ENCODE data around the gene PTGER1.
"Not testable (repeated sequence)": the region's sequence is repeated elsewhere in the genome, so short reads cannot be mapped to it uniquely, and the experiment has no call there.

PTGER1 gene

GRCh38 chr19:14510311-14511228 is 35.4 kb upstream of the PTGER1 start:
- TF ChIP-seq, protein P1, sequence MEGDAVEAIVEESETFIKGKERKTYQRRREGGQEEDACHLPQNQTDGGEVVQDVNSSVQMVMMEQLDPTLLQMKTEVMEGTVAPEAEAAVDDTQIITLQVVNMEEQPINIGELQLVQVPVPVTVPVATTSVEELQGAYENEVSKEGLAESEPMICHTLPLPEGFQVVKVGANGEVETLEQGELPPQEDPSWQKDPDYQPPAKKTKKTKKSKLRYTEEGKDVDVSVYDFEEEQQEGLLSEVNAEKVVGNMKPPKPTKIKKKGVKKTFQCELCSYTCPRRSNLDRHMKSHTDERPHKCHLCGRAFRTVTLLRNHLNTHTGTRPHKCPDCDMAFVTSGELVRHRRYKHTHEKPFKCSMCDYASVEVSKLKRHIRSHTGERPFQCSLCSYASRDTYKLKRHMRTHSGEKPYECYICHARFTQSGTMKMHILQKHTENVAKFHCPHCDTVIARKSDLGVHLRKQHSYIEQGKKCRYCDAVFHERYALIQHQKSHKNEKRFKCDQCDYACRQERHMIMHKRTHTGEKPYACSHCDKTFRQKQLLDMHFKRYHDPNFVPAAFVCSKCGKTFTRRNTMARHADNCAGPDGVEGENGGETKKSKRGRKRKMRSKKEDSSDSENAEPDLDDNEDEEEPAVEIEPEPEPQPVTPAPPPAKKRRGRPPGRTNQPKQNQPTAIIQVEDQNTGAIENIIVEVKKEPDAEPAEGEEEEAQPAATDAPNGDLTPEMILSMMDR (IDR thresholded peaks at IDR 0.05; ENCODE audit: insufficient read depth, low read depth, low read length, missing control alignments): no peak
- DNase-seq (ENCODE audit: low read depth): peak; percentile 76
- peak overlapping the region; percentile 2 for H3K4me3 ChIP-seq (ENCODE audit: low read length)

- TF ChIP-seq, protein P1 (IDR thresholded peaks at IDR 0.05; ENCODE audit: insufficient read depth, low read depth, low read length, missing control alignments): no peak
- no peak overlapping the region for H3K4me3 ChIP-seq (ENCODE audit: low read length)
- DNase-seq (ENCODE audit: low read depth): peak; percentile 86
These were observed 32.8 kb upstream of the PTGER1 start for GRCh38 chr19:14507704-14508542.

- TF ChIP-seq, protein P1 (IDR thresholded peaks at IDR 0.05; ENCODE audit: insufficient read depth, low read depth, low read length, missing control alignments): peak; percentile 90
- no peak overlapping the region for H3K4me3 ChIP-seq (ENCODE audit: low read length)
- DNase-seq (ENCODE audit: low read depth): peak; percentile 97
These were observed 30.5 kb upstream of the PTGER1 start for GRCh38 chr19:14505488-14506239.

GRCh38 chr19:14504575-14504974 is 29.4 kb upstream of the PTGER1 start:
- H3K4me3 ChIP-seq (ENCODE audit: low read length); DNase-seq (ENCODE audit: low read depth): not testable (repeated sequence)

DNA sequence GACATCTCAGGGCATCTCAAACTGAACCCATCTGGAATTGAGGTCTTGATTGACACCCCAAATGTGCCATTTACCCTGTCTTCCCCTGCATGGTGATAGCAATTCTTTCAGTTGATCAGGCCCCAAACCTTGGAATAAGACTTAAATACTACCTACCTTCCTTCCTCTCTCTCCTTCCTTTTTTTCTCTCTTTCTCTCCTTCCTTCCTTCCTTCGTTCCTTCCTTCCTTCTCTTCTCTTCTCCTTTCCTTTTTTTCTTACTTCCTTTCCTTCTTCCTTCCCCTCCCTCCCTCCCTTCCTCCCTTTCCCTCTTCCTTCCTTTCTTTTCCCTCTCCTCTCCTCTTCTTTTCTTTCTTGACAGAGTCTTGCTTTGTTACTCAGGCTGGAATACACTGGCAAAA is 28.1 kb upstream of the PTGER1 start:
- no peak overlapping the region for H3K4me3 ChIP-seq (ENCODE audit: low read length)
- DNase-seq (ENCODE audit: low read depth): no peak
- TF ChIP-seq, protein P1 (IDR thresholded peaks at IDR 0.05; ENCODE audit: insufficient read depth, low read depth, low read length, missing control alignments): no peak

- DNase-seq (ENCODE audit: low read depth): peak; percentile 67
- H3K4me3 ChIP-seq (ENCODE audit: low read length): no peak overlapping the region
These were observed 27.4 kb upstream of the PTGER1 start for GRCh38 chr19:14502334-14503092.

More at GRCh38 chr19:14502334-14503092, 27.4 kb upstream of the PTGER1 start:
- TF ChIP-seq, protein P1 (IDR thresholded peaks at IDR 0.05; ENCODE audit: insufficient read depth, low read depth, low read length, missing control alignments): no peak

All from epithelial cell of esophagus (primary cell).